OCI-LY7 (cell line): ENCODE results near the gene NVL. TPM values are rescaled to one million over a fixed set of nuclear protein-coding genes. Genes with fewer than 3 reads are reported as not detected.

Experiments used
- BruUV-seq: library from RNA; stranded (reverse); fragments of 400-500 nt; replicated peaks from 2 replicates; lab custom pipeline; 2021; lab: Mats Ljungman, UMichigan
- CTCF ChIA-PET: fragments of 300-600 bp; sonication (Branson Sonifier 250); formaldehyde crosslinking; loops from one replicate; lab custom pipeline; 2022; ENCODE audit warnings: antibody characterized with exemption; ENCODE audit not compliant: unreplicated experiment; lab: Charles Lee
- POLR2A ChIA-PET: fragments of 300-600 bp; sonication (Branson Sonifier 250); formaldehyde crosslinking; loops from one replicate; lab custom pipeline; 2022; ENCODE audit warnings: antibody characterized with exemption; lab: Charles Lee
- DNase-seq: peaks from one replicate; pipeline ENCODE4 v3.0.0-alpha.2; 2015; ENCODE audit warnings: low spot score
- H2AFZ ChIP-seq: fragments of 200-600 bp; sonication (generic), shearing (Covaris generic); 2 replicates; pipeline ENCODE4 v1.6.1; 2014; ENCODE audit warnings: mild to moderate bottlenecking, antibody characterized with exemption, low read length, moderate library complexity
- H3K27ac ChIP-seq: fragments of 200-600 bp; sonication (generic); 2 replicates; pipeline ENCODE4 v1.5.1; 2014; ENCODE audit warnings: mixed run types, low read depth, mild to moderate bottlenecking, moderate library complexity, low read length, inconsistent platforms; ENCODE audit not compliant: poor library complexity, severe bottlenecking
- H3K36me3 ChIP-seq: fragments of 200-600 bp; sonication (generic); 2 replicates; pipeline ENCODE4 v1.6.1; 2014; ENCODE audit warnings: mild to moderate bottlenecking, antibody characterized with exemption, low read length, moderate library complexity, mixed read lengths; ENCODE audit not compliant: insufficient read depth
- H3K4me1 ChIP-seq: fragments of 200-600 bp; sonication (generic); 2 replicates; pipeline ENCODE4 v1.5.1; 2014; ENCODE audit warnings: mild to moderate bottlenecking, low read length; ENCODE audit not compliant: insufficient read depth, poor library complexity, severe bottlenecking
- H3K4me2 ChIP-seq: fragments of 200-600 bp; sonication (generic); 2 replicates; pipeline ENCODE4 v1.6.1; 2014; ENCODE audit warnings: mild to moderate bottlenecking, low read length
- H3K4me3 ChIP-seq: fragments of 200-600 bp; sonication (generic); 2 replicates; pipeline ENCODE4 v1.5.1; 2014; ENCODE audit warnings: mild to moderate bottlenecking, low read depth, low read length; ENCODE audit not compliant: poor library complexity, severe bottlenecking
- H3K79me2 ChIP-seq: fragments of 200-600 bp; sonication (generic); 2 replicates; pipeline ENCODE4 v1.6.1; 2016; ENCODE audit warnings: low read depth, mild to moderate bottlenecking, low read length, moderate library complexity, mixed read lengths; ENCODE audit not compliant: insufficient read depth
- H3K9me2 ChIP-seq: fragments of 200-600 bp; sonication (generic); 2 replicates; pipeline ENCODE4 v1.6.1; 2016; ENCODE audit warnings: mild to moderate bottlenecking, low read length, mixed read lengths; ENCODE audit not compliant: insufficient read depth
- H3K9me3 ChIP-seq: fragments of 200-600 bp; sonication (generic); 2 replicates; pipeline ENCODE4 v1.6.1; 2014; ENCODE audit warnings: mild to moderate bottlenecking, mixed run types, low read length, mixed read lengths
- H4K20me1 ChIP-seq: fragments of 200-600 bp; sonication (generic); 2 replicates; pipeline ENCODE4 v1.6.1; 2014; ENCODE audit warnings: mild to moderate bottlenecking, antibody characterized with exemption, low read length, moderate library complexity, mixed read lengths; ENCODE audit not compliant: insufficient read depth
- EZH2phosphoT487 ChIP-seq: fragments of 200-600 bp; sonication (generic); IDR thresholded peaks from 2 replicates; pipeline ENCODE4 v1.6.1; 2018; ENCODE audit warnings: low read depth, borderline replicate concordance, mild to moderate bottlenecking, mixed run types, antibody characterized with exemption, low read length, moderate library complexity, mixed read lengths
- intact Hi-C: fragments of 100-400 bp; cut with micrococcal nuclease; formaldehyde crosslinking; loops from one replicate; pipeline ENCODE4 v1.10.0; 2022; ENCODE audit not compliant: unreplicated experiment
- total RNA-seq, 2 experiments: library from RNA; depleted of rRNA in 1 of 2; stranded (reverse); fragments of >200 nt in 1 of 2; shearing (Covaris generic) in 1 of 2; gene quantifications; 2 replicates each; pipeline ENCODE4 v1.2.3, GENCODE V29; 2014 to 2022
- TF ChIP-seq, protein P1 (sequence below): fragments of 200-600 bp; sonication (generic); conservative IDR thresholded peaks from 2 replicates; pipeline ENCODE4 v1.5.1; 2014; ENCODE audit warnings: mild to moderate bottlenecking, antibody characterized with exemption, low read length, moderate library complexity, mixed read lengths

Gene NVL
- total RNA-seq, 2 experiments from 2014 or later = 31.6 to 43.0 TPM

DNA sequence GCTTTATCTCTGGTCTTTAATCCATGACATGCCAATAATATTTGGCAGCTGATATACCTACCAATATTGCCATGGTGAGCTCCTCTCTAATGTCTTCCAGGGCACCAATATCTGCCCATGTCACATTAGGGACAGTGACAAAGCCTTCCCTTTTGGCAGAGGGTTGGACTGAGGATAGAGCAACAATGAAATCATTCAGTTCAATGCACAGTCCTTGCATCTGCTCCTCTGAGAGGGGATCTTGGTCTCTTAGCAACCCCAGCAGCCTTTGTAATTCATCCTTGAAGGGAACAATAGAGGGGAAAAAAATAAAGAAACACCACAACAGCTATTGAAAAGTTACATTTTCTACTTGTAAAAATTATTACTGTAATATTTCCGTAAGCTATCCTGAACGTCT, 42.3 kb downstream of the NVL start:
- Histone ChIP-seq H3K4me2 (no peak overlapping the region), H3K9me3 (no peaks in the 10 kb centered on the region), H3K36me3 (peaks cover 86% of the 10 kb centered on the region), H3K9me2 (no peaks in the 10 kb centered on the region), H3K27ac (no peak overlapping the region), H3K4me1 (no peaks in the 10 kb centered on the region), H3K4me3 (no peak overlapping the region), H3K79me2 (no peaks in the 10 kb centered on the region), H4K20me1 (no peaks in the 10 kb centered on the region), H2AFZ (no peak overlapping the region)
- no peak for DNase-seq
- no TSS peak for BruUV-seq
- CTCF ChIA-PET = no interaction called here
- POLR2A ChIA-PET = interaction anchor here (1.2 to 2.0 kb wide), 2 partner anchors 12 to 27 kb away, joined by 4 to 5 read pairs; no protein-coding TSS in a partner anchor
- intact Hi-C loops = no loop called here
- TF ChIP-seq, protein P1, sequence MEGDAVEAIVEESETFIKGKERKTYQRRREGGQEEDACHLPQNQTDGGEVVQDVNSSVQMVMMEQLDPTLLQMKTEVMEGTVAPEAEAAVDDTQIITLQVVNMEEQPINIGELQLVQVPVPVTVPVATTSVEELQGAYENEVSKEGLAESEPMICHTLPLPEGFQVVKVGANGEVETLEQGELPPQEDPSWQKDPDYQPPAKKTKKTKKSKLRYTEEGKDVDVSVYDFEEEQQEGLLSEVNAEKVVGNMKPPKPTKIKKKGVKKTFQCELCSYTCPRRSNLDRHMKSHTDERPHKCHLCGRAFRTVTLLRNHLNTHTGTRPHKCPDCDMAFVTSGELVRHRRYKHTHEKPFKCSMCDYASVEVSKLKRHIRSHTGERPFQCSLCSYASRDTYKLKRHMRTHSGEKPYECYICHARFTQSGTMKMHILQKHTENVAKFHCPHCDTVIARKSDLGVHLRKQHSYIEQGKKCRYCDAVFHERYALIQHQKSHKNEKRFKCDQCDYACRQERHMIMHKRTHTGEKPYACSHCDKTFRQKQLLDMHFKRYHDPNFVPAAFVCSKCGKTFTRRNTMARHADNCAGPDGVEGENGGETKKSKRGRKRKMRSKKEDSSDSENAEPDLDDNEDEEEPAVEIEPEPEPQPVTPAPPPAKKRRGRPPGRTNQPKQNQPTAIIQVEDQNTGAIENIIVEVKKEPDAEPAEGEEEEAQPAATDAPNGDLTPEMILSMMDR = no peak
- TF ChIP-seq EZH2phosphoT487 = no peak

DNA sequence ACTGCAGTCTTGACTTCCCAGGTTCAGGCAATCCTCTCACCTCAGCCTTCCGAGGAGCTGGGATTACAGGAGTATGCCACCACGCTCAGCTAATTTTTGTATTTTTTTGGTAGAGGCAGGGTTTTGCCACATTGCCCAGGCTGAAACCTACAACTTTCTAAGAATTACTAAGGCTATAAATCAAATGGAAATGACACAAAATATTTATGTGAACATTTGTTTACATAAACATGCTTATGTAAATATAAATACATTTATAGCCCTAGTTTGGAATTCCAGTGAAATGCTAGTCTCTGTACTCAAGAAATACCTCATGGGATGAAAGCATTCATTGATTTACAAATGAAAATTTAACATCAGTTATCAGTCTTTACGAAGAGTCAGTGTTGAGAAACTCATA, 47.8 kb downstream of the NVL start:
- ChIA-PET CTCF (no interaction called here), POLR2A (no interaction called here)
- intact Hi-C loops = no loop called here
- H3K36me3 ChIP-seq = peaks cover 69% of the 10 kb centered on the region
- no peaks in the 10 kb centered on the region for H3K9me2 ChIP-seq
- no peak overlapping the region for H3K4me3 ChIP-seq
- no peak overlapping the region for H3K27ac ChIP-seq
- H3K4me1 ChIP-seq = no peaks in the 10 kb centered on the region
- no peak for DNase-seq
- H3K4me2 ChIP-seq = no peak overlapping the region
- no peaks in the 10 kb centered on the region for H3K79me2 ChIP-seq
- BruUV-seq = no TSS peak
- TF ChIP-seq, protein P1 = no peak
- no peak for TF ChIP-seq EZH2phosphoT487
- no peak overlapping the region for H2AFZ ChIP-seq
- H3K9me3 ChIP-seq = no peaks in the 10 kb centered on the region
- H4K20me1 ChIP-seq = no peaks in the 10 kb centered on the region

DNA sequence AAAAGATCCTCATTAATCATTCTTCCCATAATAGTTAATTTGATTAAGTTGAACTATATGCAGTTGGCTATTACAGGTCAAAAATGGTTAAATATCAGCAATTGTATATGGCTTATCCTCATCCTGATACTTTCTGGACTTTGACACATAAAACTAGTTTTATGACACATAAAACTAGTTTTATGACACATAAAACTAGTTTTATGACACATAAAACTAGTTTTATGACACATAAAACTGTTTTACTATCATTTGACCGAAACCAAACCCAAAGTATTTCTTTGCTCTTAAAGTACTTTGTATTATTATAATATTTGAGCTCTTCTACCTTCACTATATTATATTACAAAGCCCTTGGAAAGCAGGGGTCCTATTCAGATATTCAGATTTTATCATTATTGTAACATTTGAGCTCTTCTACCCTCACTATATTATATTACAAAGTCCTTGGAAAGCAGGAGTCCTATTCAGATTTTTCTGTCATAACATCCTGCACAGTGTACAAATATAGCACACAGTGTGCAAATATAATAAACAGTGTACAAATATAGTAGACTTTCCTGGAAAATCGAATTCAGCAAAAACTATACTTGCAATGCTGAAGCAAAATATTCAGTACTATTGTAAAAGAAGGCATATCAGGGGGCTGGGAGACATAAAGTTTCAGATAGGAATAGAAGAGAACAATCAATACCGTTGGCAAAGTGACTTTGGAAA, 53.0 kb downstream of the NVL start:
- H3K9me3 ChIP-seq = no peaks in the 10 kb centered on the region
- no TSS peak for BruUV-seq
- H3K4me2 ChIP-seq = no peak overlapping the region
- H3K27ac ChIP-seq = no peak overlapping the region
- H4K20me1 ChIP-seq = no peaks in the 10 kb centered on the region
- POLR2A ChIA-PET = interaction anchor here (1.6 kb wide), 1 partner anchor 10 kb away, joined by 4 read pairs; no protein-coding TSS in a partner anchor
- intact Hi-C loops = no loop called here
- CTCF ChIA-PET = no interaction called here
- TF ChIP-seq, protein P1 = no peak
- no peak for TF ChIP-seq EZH2phosphoT487
- no peak overlapping the region for H3K4me3 ChIP-seq
- no peaks in the 10 kb centered on the region for H3K9me2 ChIP-seq
- DNase-seq = no peak
- H3K36me3 ChIP-seq = peaks cover 54% of the 10 kb centered on the region
- no peaks in the 10 kb centered on the region for H3K4me1 ChIP-seq
- no peaks in the 10 kb centered on the region for H3K79me2 ChIP-seq
- H2AFZ ChIP-seq = no peak overlapping the region
